ENCODE measurements around the gene TBCE. TPM values are rescaled to one million over a fixed set of nuclear protein-coding genes. Genes with fewer than 3 reads are reported as not detected.

Gene TBCE
- total RNA-seq, 1 experiment from 2014 or later, result 20.8 TPM

- POLR2A ChIA-PET, result no interaction called here
- no peaks in the 10 kb centered on the region for H4K20me1 ChIP-seq (ENCODE audit: insufficient read depth)
- ATAC-seq (no peak), DNase-seq (ENCODE audit: low read depth, low spot score) (no peak)
- intact Hi-C loops (cut with micrococcal nuclease), result no loop called here
- H3K9me2 ChIP-seq (ENCODE audit: insufficient read depth), result no peaks in the 10 kb centered on the region
- H3K4me1 ChIP-seq (ENCODE audit: control insufficient read depth in 1 of 2, insufficient read depth in 2 of 2, low read length in 2 of 2), result no peaks in the 10 kb centered on the region
- no peaks in the 10 kb centered on the region for H3K9me3 ChIP-seq (ENCODE audit: control insufficient read depth in 1 of 2, insufficient read depth in 1 of 2, low read depth in 1 of 2, low read length in 2 of 2)
- CTCF ChIA-PET, result no interaction called here
- no peaks in the 10 kb centered on the region for H3K27me3 ChIP-seq (ENCODE audit: insufficient read depth, low read length)
- no peak overlapping the region for H3K4me3 ChIP-seq (replicated peaks in 1 of 2; ENCODE audit: low read depth in 1 of 2, low read length in 2 of 2)
- peaks cover 8 to 41% of the 10 kb centered on the region in 2 experiments; a peak in 2 of 4 replicates for H3K36me3 ChIP-seq (ENCODE audit: control insufficient read depth in 1 of 2, insufficient read depth in 2 of 2, low read length in 2 of 2)
- H3K79me2 ChIP-seq (ENCODE audit: insufficient read depth, low read length), result no peaks in the 10 kb centered on the region; the same call in 1 of the 2 replicates
- no peak overlapping the region for H3K4me2 ChIP-seq (ENCODE audit: low read length)
- H3K27ac ChIP-seq (ENCODE audit: low read depth, low read length), result no peak overlapping the region
- RAD21 ChIA-PET (ENCODE audit: low non-redundant PET in 1 of 2, low total read pairs in 2 of 2, uncharacterized antibody in 2 of 2, unreplicated experiment in 2 of 2), result no interaction called here
- H2AFZ ChIP-seq (ENCODE audit: low read depth, low read length, poor library complexity, severe bottlenecking), result no peak overlapping the region
- no peak overlapping the region for H3K9ac ChIP-seq (ENCODE audit: low read length)
- no TSS peak for BruUV-seq (replicated peaks)
- TF ChIP-seq SIN3A (IDR thresholded peaks at IDR 0.05; ENCODE audit: low read depth), result no peak
- TF ChIP-seq ZBTB33 (IDR thresholded peaks at IDR 0.05; ENCODE audit: extremely low read depth, insufficient replicate concordance, low read length), result no peak
- no peak for TF ChIP-seq CTCF (IDR thresholded peaks at IDR 0.05 in 2 of 3, conservative IDR thresholded peaks at IDR 0.05 in 1 of 3; ENCODE audit: borderline replicate concordance in 1 of 3, insufficient read depth in 1 of 3, low read depth in 2 of 3, low read length in 2 of 3)
- TF ChIP-seq POLR2A (IDR thresholded peaks at IDR 0.05; ENCODE audit: borderline replicate concordance, extremely low read depth, insufficient read depth, insufficient read length), result no peak
Observed at GRCh38 chr1:235483090-235483489, 115.9 kb downstream of the TBCE start.

GRCh38 chr1:235485558-235485957 lies 118.3 kb downstream of the TBCE start:
- H3K79me2 ChIP-seq (ENCODE audit: insufficient read depth, low read length), result no peaks in the 10 kb centered on the region; the same call in 1 of the 2 replicates
- BruUV-seq (replicated peaks), result no TSS peak
- no peaks in the 10 kb centered on the region for H3K9me2 ChIP-seq (ENCODE audit: insufficient read depth)
- no peak overlapping the region for H3K9ac ChIP-seq (ENCODE audit: low read length)
- no peaks in the 10 kb centered on the region for H3K4me1 ChIP-seq (ENCODE audit: control insufficient read depth in 1 of 2, insufficient read depth in 2 of 2, low read length in 2 of 2)
- H3K4me3 ChIP-seq (replicated peaks in 1 of 2; ENCODE audit: low read depth in 1 of 2, low read length in 2 of 2), result no peak overlapping the region
- H3K36me3 ChIP-seq (ENCODE audit: control insufficient read depth in 1 of 2, insufficient read depth in 2 of 2, low read length in 2 of 2), result peaks cover 3 to 23% of the 10 kb centered on the region in 2 experiments; a peak in 2 of 4 replicates
- no peaks in the 10 kb centered on the region for H4K20me1 ChIP-seq (ENCODE audit: insufficient read depth)
- ChIA-PET RAD21 (ENCODE audit: low non-redundant PET in 1 of 2, low total read pairs in 2 of 2, uncharacterized antibody in 2 of 2, unreplicated experiment in 2 of 2) (no interaction called here), CTCF (interaction anchor here (1.0 kb wide), 1 partner anchor 19 kb away, joined by 3 read pairs; the partner anchor contains the start of gene B3GALNT2), POLR2A (no interaction called here)
- DNase-seq (ENCODE audit: low read depth, low spot score) (no peak), ATAC-seq (no peak)
- H3K27ac ChIP-seq (ENCODE audit: low read depth, low read length), result no peak overlapping the region
- no peak overlapping the region for H3K4me2 ChIP-seq (ENCODE audit: low read length)
- no peaks in the 10 kb centered on the region for H3K9me3 ChIP-seq (ENCODE audit: control insufficient read depth in 1 of 2, insufficient read depth in 1 of 2, low read depth in 1 of 2, low read length in 2 of 2)
- no peak overlapping the region for H2AFZ ChIP-seq (ENCODE audit: low read depth, low read length, poor library complexity, severe bottlenecking)
- no peaks in the 10 kb centered on the region for H3K27me3 ChIP-seq (ENCODE audit: insufficient read depth, low read length)
- intact Hi-C loops (cut with micrococcal nuclease), result no loop called here
- TF ChIP-seq JUND (IDR thresholded peaks at IDR 0.05) (no peak), CTCF (IDR thresholded peaks at IDR 0.05 in 2 of 3, conservative IDR thresholded peaks at IDR 0.05 in 1 of 3; ENCODE audit: borderline replicate concordance in 1 of 3, insufficient read depth in 1 of 3, low read depth in 2 of 3, low read length in 2 of 3) (no peak), ZFX (IDR thresholded peaks at IDR 0.05) (no peak), CBX3 (IDR thresholded peaks at IDR 0.05; ENCODE audit: low read depth) (no peak), ZNF274 (IDR thresholded peaks at IDR 0.05; ENCODE audit: low read depth, low read length) (no peak), EGR1 (IDR thresholded peaks at IDR 0.05; ENCODE audit: low read depth) (no peak), ELF1 (IDR thresholded peaks at IDR 0.05; ENCODE audit: borderline replicate concordance, low read depth) (no peak), EZH2 (IDR thresholded peaks at IDR 0.05) (no peak), TCF7L2 (IDR thresholded peaks at IDR 0.05; ENCODE audit: borderline replicate concordance, extremely low read depth, insufficient read depth, insufficient read length) (no peak), SIN3A (IDR thresholded peaks at IDR 0.05; ENCODE audit: low read depth) (no peak), EZH2phosphoT487 (IDR thresholded peaks at IDR 0.05; ENCODE audit: borderline replicate concordance) (no peak), SRF (IDR thresholded peaks at IDR 0.05; ENCODE audit: low read depth) (no peak), POLR2A (IDR thresholded peaks at IDR 0.05; ENCODE audit: borderline replicate concordance, extremely low read depth, insufficient read depth, insufficient read length) (no peak)

Data from HCT116 (cell line).